HG02678 (cell line): ENCODE data around the gene TNFRSF9.
"Not testable (repeated sequence)": the region's sequence is repeated elsewhere in the genome, so short reads cannot be mapped to it uniquely, and the experiment has no call there.

Experiments
- ATAC-seq: cut with Tn5 transposase; IDR thresholded peaks from one replicate; pipeline ENCODE4 v1.9.1; 2021; ENCODE audit warnings: mild to moderate bottlenecking, moderate library complexity; ENCODE audit not compliant: unreplicated experiment

The TNFRSF9 gene

DNA sequence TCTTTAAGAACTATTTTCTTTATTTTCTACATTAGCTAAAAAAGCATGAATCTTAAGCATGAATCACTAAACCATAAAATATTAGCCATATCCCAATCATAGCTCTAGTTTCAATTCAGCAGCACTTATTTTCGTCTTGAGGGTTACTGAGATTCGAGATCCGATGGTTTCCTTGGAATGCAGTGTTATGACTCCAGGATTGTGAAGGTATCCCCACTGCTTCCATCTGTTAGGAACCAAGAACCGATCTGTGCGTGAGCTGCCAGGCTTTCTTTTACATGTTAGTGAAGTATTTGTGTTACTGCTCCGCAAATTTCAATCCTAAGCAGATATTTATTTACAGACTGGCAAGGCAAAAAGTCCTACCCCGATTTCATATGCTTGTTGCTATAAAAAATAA lies 18.8 kb downstream of the TNFRSF9 start:
- no peak for ATAC-seq

DNA sequence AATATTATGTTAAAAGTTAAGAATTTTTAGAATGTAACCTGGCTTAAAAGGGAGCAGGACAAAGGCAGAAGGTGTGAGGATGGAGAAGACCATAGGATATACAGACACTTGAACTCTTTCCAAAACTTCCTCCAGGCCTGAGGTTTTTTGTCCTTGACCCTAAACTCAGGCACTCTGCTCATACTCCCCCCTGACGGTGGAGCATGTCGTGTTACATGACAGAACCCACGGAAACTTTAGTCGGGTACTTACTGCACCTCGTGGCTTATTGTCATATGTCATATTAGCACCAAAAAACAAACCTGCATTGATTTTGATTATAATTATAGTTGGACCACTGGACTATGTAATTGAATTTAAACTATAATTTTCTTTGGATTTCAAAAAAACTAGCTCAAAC lies 20.8 kb downstream of the TNFRSF9 start:
- ATAC-seq, result no peak

DNA sequence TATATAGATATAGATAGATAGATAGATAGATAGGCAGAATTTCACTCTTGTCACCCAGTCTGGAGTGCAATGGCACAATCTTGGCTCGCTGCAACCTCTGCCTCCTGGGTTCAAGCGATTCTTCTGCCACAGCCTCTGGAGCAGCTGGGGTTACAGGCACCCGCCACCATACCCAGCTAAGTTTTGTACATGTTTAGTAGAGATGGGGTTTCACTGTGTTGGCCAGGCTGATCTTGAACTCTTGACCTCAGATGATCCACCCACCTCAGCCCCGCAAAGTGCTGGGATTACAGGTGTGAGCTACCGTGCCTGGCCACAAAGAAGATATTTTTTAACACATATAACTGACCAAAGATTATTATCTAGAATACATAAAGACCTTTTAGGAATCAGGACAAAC lies 22.7 kb downstream of the TNFRSF9 start:
- ATAC-seq, result not testable (repeated sequence)

DNA sequence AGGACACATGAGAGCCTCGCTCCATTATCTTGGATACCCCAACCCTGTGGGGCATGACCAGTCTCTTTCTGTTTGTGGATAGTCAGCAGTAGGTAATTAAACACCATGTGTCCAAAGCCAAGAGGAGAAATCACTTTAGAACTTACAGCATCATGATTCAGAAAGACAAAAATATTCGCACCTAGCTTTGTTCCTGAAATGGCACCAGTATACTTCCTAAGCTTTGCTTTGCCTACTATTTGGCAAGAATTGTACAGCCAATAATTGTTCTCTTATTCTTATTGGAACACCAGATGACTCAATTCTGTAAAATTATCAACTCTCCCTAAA lies 24.2 kb downstream of the TNFRSF9 start:
- ATAC-seq, result no peak

DNA sequence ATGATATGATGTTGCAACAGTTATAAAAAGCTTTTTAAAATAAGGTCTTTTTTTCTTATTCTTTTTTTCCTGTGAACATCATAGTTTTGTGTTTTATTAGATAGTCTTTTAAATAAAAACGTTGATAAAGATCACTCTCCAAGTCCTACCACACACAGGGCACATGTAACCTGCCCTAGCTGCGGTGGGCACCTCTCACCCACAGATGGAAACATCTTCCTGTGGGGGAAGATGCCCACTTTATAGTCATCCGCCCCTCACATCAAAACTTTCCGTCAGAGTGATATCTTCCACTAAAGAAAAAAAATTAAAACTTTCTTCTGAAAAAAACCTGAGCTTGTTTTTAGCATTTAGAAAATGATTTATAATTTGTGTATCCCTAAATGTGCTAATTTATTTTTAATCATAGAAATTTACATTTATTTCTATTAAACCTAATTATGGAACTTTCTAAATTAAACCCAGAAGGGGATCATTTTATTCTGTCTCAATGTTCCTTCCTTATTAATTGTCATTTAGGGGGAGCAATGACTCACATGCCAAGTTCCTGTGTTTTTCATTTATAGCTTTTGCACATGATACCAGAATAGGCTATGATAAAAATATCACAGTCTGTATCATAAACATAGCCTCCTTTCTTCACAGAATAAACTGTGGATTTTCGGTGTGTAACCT lies 24.7 kb downstream of the TNFRSF9 start:
- no peak for ATAC-seq

DNA sequence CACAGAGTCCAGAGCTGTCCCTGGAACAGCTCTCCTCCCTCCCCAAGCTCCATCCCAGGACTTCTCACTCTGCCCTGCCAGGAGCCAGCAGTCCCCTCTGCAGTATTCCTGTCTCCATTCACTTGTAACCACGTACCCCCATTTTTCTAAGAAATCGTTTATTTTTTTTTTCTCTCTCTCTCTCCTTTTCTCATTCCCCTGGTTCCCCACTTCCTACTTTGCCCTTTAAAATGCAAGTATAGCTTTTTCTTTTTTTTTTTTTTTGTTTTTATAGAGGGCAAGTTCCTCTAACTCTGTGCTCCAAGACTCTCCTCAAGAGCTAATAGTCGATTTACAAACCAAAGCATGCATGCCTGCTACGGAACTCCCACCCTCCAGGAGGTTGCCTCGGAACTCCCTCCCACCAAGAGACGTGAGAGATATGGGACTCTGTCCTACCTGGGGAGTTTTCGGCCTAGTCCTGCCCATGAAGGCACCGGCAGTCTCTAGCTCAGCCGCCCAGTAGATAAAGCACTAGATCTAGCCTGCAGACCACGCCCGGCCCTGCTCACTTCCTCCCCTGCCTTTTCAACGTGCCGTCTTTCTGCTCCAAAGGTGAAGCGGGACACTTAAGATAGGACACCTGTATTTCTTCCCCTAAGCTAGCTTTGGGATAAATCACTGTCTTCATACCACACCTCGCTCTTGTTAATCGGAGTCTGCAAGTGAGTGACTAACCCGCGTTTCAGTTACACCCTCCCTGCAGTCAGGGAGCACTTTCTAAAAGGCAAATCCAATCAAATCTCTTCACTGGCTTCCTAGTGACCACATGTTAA lies 27.7 kb downstream of the TNFRSF9 start:
- no peak for ATAC-seq

DNA sequence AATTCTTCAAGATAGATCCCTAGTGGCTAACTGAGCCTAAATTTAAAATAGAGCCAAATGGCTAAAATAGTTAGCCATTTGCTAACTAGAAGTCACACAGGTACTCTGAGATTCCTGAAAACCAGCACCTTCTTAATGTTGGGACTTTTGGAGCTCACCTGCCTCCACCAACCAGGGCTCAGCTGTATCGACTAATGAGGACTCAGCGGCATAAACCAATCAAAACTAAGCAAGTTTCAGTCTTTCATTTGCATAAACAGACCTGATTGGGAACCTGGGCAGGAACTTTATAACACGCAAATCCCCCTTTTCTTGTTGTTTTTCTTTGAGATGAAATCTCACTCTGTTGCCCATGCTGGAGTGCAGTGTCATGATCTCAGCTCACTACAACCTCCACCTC lies 28.5 kb downstream of the TNFRSF9 start:
- ATAC-seq, result no peak

DNA sequence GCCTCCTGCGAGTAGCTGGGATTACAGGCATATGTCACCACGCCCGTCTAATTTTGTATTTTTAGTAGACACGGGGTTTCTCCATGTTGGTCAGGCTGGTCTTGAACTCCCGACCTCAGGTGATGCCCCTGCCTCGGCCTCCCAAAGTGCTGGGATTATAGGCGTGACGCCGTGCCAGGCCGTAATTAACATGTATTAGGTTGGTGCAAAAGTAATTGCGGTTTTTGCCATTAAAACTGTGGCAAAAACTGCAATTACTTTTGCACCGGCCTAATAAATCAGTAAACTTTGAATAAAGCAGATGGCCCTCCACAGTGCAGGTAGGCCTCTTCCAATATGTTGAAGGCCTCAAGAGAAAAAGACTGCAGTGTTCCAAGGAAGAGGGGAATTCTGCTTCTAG lies 35.4 kb downstream of the TNFRSF9 start:
- no peak for ATAC-seq

DNA sequence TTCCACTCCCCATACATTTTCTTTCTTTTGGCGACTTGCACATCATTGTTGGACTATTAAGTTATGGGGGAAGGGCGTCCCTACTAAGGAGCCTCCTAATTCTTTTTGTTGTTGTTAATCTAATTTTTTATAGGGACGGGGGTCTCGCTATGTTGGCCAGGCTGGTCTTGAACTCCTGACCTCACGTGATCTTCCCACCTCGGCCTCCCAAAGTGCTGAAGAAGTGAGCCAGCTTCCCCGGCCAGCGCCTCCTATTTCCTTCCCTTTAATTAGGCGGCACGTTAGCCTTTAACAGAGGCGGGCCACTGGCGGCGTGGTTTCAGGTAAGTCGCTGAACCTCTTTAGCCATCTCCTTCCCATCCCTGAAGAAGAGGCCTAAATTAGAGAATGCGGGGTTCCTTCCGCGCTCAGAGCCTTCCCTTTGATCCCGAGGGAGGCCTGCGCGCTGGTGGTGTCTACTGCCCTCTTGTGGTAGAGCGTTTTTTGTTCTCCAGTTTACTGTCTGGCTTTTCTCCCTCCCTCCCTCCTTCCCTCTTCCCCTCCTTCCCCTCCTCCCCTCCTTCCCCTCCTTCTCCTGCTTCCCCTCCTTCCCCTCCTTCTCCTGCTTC lies 38.1 kb downstream of the TNFRSF9 start:
- no peak for ATAC-seq

DNA sequence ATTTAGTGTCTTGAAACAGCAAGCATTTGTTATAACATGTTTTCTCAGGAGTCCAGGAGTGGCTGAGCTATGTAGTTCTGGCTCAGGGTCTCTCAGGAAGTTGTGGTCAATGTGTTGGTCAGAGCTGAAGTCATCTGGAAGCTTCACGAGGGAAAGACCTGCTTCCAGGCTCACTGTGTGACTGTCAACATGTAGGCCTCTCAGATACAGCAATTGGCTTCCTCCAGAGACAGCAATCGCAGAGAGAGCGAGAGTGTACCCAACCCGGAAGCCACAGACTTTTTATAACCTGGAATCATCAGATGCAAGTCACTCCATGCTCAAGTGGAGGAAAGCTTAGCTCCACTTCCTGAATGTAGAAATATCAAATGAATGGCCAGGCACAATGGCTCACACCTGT lies 40.9 kb downstream of the TNFRSF9 start:
- ATAC-seq, result no peak

DNA sequence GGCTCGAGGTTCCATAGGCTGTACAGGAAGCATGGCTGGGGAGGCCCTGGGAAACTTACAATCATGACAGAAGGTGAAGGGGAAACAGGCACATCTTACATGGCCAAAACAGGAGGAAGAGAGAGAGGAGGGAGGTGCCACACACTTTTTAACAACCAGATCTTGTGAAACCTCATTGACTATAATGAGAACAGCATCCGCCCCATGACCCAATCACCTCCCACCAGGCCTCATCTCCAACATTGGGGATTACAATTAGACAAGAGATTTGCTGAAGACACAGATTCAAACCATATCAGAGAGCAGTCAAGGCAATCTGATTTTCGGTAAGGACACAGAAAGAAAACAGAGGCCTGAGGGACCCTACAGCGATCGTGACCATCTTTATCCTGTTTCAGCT lies 41.7 kb downstream of the TNFRSF9 start:
- ATAC-seq, result no peak

DNA sequence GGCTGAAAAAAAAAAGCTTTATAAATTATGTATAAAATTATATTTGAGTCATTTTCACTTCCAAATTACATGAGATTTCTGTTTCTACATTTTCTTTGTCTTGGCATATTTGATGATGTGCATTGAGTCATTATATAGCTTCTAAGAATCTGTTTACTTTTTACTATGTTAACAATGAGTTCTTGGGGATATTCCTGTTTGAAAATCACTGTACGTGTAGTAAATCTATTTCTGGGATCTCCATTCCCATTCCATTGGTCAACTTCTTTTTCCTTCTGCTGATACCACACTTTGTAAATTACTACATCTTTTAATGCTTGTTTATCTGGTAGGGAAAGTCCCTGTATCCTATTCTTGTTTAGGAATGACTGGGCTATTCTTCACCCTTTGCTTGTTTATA lies 43.6 kb downstream of the TNFRSF9 start:
- ATAC-seq, result no peak

DNA sequence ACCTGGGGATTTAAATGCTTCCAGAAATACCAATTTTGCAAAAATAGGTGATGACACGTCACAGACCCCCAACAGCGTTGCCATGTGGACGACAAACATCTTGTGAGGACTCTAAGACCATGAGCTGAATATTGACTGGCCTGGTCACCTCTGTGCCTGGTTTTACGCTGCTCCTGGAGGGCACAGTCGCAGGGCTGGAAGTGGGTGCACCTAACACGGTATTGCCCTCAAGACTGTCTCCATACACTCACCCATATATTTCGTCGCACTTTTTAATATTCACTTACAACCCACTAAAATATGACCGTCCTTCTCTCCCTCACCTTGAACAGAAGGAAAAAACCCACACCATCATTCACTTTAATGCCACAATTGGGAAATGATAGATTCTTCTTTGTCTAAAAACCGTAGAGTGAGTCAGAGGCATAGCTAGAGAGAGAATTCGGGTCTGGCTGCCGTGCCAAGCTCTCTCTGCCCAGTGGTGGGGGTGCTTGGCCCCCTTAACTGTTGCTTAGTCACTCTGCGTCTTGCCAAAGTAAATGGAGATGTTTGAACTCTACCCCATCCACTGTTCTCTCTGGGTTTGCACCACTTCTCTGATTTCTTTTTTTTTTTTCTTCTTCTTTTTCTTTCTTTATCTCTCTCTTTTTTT lies 47.0 kb downstream of the TNFRSF9 start:
- no peak for ATAC-seq

DNA sequence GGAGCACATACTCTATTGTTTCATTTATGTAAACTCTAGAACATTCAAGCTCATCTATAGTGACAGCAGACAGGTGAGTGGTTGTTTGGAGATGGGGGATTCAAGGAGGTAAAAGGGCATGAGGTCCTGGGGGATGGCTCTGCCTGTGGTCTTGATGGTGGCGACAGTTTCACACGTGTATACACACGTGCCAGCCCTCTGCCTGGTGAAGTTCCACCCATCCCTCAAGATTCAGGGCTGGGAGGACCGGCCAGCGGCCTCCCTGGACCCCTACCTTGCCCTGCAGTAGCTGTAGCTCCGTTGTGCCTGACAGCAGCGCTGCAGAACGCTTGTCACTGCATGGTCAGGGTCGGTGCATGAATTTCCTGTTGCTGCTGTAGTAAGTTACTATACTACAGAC lies 48.8 kb downstream of the TNFRSF9 start:
- ATAC-seq, result no peak

DNA sequence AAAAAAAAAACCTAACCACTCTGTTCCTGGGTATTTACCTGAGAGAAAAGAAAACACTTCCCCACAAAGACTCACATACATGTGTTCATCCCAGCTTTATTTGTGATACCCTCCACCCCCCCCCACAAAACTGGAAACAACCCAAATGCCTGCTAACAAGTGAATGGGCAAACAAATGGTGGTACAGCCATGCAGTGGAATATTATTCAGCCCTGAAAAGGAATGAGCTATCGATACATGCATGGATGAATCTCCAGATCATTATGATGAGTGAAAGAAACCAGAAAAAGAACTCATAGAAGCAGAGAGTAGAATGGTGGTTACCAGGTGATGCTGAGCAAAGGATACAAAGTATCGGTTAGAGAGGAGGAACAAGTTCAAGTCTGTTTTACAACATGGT lies 49.8 kb downstream of the TNFRSF9 start:
- ATAC-seq, result no peak

DNA sequence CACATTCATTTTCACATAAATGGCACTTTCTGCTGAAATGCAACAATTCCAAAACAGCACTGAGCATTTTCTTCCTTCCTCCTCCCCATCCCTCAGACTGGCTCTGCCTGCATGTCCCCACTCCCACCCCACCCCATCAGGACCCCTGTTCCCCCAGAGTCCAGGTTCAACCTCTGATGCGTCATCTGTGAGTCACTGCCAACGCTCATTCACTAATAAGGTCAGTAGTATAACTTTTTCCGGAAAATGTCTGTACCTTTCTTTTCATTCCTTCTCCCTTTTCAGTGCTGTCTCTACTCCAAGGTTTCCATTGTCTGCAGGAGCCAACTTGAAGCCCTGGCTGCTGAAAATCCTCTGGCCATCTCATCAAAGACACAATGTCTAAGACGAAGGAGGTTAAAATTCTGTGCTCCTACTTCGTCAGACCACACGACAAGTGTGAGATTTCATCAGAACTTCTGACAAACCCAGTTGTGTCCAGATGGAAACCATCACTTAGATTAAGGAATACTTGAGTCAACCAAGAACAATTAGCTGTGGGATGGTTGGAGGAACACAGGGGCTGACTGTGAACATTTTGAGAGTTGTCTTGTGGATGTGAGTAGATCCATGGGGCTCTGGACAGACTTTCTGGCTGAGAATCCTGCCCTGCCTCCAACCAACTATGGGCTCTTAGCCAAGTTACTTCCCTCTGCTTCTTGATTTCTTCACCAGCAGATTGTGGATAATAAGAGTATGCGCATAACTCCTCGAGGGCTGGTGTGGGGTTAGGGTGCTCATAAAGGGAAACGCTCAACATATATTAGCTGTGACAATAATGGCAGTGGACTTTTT lies 52.2 kb downstream of the TNFRSF9 start:
- no peak for ATAC-seq

DNA sequence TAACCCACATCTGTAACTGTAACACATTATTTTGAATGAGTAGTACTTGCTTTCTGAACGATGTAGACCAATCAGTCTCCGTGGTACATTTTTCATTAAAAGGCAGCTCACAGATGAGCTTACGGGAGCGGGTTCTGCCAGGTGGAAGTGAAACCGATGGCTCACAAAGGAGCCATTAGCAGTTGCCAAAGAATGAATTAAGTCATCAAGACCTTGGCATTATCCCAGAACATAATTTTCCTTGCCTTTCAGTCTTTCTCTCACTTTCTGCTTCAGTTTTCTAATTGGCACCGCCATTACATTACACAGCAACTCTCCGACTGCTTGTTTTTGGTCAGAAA lies 54.3 kb downstream of the TNFRSF9 start:
- no peak for ATAC-seq

DNA sequence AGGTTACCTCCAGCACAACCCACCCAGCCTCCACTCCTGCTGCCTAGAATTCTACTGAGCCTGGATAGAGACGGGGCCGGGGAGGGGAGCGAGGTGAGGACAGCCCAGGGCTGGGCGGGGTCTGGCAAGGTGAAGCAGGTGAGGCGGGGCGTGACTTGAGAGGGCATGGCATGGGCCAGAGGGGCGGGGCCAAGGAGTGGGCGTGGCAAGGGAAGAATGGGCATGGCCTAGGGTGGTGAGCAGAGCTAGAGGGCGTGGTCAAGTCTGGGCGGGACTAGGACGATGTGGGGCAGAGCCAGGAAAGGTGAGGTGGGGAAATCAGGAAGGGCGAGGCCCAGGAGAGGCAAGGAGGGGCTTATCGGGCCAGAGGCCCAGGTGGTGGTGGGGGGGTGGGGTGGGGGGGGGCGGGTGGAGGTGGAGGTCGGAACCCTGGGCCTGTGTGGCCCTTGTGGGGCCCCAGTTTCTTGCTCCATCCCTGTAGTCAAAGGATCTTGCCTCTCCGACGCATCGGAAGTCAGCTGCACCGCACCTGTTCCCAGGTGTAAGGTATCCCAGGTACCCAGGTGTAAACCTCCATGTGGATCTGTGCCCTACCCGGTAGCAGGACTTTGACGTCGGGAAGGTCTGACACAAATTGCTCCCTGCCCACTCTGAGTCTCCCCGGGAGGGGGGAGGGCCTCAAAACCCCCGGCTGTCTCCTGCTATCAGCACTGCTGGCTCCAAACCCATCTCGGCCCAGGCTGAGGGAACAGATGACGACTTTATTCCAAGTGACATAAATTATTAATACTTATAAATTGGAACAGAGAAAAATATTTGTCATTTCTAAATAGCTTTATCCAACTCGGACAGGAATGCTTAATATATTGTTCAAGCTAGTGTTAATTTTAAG lies 54.9 kb downstream of the TNFRSF9 start:
- ATAC-seq, result no peak

DNA sequence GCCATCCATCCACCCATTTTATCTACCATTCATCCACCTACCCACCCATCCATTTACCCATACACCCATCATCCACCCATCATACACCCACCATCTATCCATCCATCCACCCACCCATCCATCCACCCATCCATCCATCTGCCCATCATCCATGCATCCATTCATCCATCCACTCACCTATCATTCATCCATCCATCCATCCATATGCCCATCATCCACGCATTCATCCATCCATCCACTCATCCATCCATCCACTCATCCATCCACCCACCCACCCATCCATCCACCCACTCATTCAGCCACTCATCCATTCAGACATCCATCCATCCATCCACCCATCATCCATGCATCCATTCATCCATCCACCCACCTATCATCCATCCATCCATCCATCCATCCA lies 55.9 kb downstream of the TNFRSF9 start:
- ATAC-seq, result no peak

DNA sequence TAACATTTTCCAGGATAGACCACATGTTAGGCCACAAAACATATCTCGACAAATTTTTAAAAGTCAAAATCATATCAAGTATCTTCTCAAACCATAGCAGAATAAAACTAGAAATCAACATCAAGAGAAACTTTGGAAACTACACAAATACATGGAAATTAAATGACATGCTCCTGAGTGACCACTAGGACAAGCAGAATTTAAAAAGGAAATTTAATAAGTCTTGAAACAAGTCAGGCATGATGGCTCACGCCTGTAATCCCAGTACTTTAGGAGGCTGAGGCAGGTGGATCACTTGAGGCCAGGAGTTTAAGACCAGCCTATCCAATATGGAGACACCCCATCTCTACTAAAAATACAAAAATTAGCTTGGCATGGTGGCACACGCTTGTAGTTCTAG lies 61.4 kb downstream of the TNFRSF9 start:
- no peak for ATAC-seq
